MM.1S (cell line): ENCODE measurements around the gene PRKAR2B.

Experiments used
- DNase-seq: peaks from one replicate; pipeline ENCODE4 v3.0.0-alpha.2; 2015
- H2AFZ ChIP-seq: fragments of 300-600 bp; sonication (generic); 2 replicates; pipeline ENCODE4 v1.6.0; 2016; ENCODE audit warnings: antibody characterized with exemption, low read length
- H3F3A ChIP-seq: fragments of 300-600 bp; sonication (generic); 2 replicates; pipeline ENCODE4 v1.6.1; 2016; ENCODE audit warnings: mild to moderate bottlenecking, antibody characterized with exemption, low read length, moderate library complexity, mixed read lengths; ENCODE audit not compliant: insufficient read depth
- H3K27ac ChIP-seq: fragments of 300-600 bp; sonication (generic); 2 replicates; pipeline ENCODE4 v1.5.1; 2016; ENCODE audit warnings: mild to moderate bottlenecking, low read length
- H3K27me3 ChIP-seq: fragments of 300-600 bp; sonication (generic); replicated peaks from 2 replicates; pipeline ENCODE4 v1.6.0; 2016; ENCODE audit warnings: low read length; ENCODE audit not compliant: insufficient read depth
- H3K36me3 ChIP-seq: fragments of 300-600 bp; sonication (generic); replicated peaks from 2 replicates; pipeline ENCODE4 v1.6.1; 2016; ENCODE audit warnings: mild to moderate bottlenecking, low read length, mixed read lengths; ENCODE audit not compliant: insufficient read depth
- H3K4me1 ChIP-seq: fragments of 300-600 bp; sonication (generic); 2 replicates; pipeline ENCODE4 v1.6.1; 2016; ENCODE audit warnings: low read length, mixed read lengths
- H3K4me2 ChIP-seq: fragments of 300-600 bp; sonication (generic); 2 replicates; pipeline ENCODE4 v1.6.0; 2016; ENCODE audit warnings: low read depth, low read length
- H3K4me3 ChIP-seq: fragments of 300-600 bp; sonication (generic); 2 replicates; pipeline ENCODE4 v1.5.1; 2016; ENCODE audit warnings: low read length, mixed read lengths
- H3K79me2 ChIP-seq: fragments of 300-600 bp; sonication (generic); 2 replicates; pipeline ENCODE4 v1.6.1; 2016; ENCODE audit warnings: mixed run types, low read length, mixed read lengths
- H3K9ac ChIP-seq: fragments of 300-600 bp; sonication (generic); 2 replicates; pipeline ENCODE4 v1.6.1; 2016; ENCODE audit warnings: low read length, mixed read lengths
- H3K9me2 ChIP-seq: fragments of 300-600 bp; sonication (generic); replicated peaks from 2 replicates; pipeline ENCODE4 v1.6.1; 2016; ENCODE audit warnings: mild to moderate bottlenecking, low read length, mixed read lengths; ENCODE audit not compliant: insufficient read depth
- H3K9me3 ChIP-seq: fragments of 300-600 bp; sonication (generic); replicated peaks from 2 replicates; pipeline ENCODE4 v1.6.1; 2016; ENCODE audit warnings: mild to moderate bottlenecking, low read length, mixed read lengths; ENCODE audit not compliant: insufficient read depth
- H4K20me1 ChIP-seq: fragments of 300-600 bp; sonication (generic); 2 replicates; pipeline ENCODE4 v1.6.1; 2016; ENCODE audit warnings: mild to moderate bottlenecking, low read length, moderate library complexity, mixed read lengths; ENCODE audit not compliant: insufficient read depth
- CTCF ChIP-seq: fragments of 300-600 bp; sonication (generic); IDR thresholded peaks from 2 replicates; pipeline ENCODE4 v1.5.1; 2016; ENCODE audit warnings: antibody characterized with exemption, low read length, mixed read lengths
- EZH2 ChIP-seq: fragments of 300-600 bp; sonication (generic); optimal IDR thresholded peaks from 2 replicates; pipeline ENCODE3; 2017; ENCODE audit warnings: low read depth, mild to moderate bottlenecking, antibody characterized with exemption, low read length, mixed read lengths
- EZH2phosphoT487 ChIP-seq: fragments of 300-600 bp; sonication (generic); IDR thresholded peaks from 2 replicates; pipeline ENCODE4 v1.6.1; 2018; ENCODE audit warnings: antibody characterized with exemption, low read length

PRKAR2B gene

GRCh38 chr7:107123392-107123791 lies 78.9 kb downstream of the PRKAR2B start:
- no peak for DNase-seq
- no peak overlapping the region for H3K4me2 ChIP-seq
- no peak overlapping the region for H3K9ac ChIP-seq
- H4K20me1 ChIP-seq = no peaks in the 10 kb centered on the region
- no peaks in the 10 kb centered on the region for H3K36me3 ChIP-seq
- no peaks in the 10 kb centered on the region for H3K79me2 ChIP-seq
- TF ChIP-seq EZH2phosphoT487 = no peak
- TF ChIP-seq CTCF = no peak
- no peak for TF ChIP-seq EZH2
- no peak overlapping the region for H3K27ac ChIP-seq
- H3K4me1 ChIP-seq = peaks cover 11% of the 10 kb centered on the region
- peaks cover 16% of the 10 kb centered on the region for H3F3A ChIP-seq
- no peak overlapping the region for H2AFZ ChIP-seq
- H3K4me3 ChIP-seq = no peak overlapping the region
- no peaks in the 10 kb centered on the region for H3K27me3 ChIP-seq
- no peaks in the 10 kb centered on the region for H3K9me3 ChIP-seq
- no peaks in the 10 kb centered on the region for H3K9me2 ChIP-seq

- no peak overlapping the region; the same call in 1 of the 2 replicates for H3K27ac ChIP-seq
- H3K4me1 ChIP-seq = peaks cover 11% of the 10 kb centered on the region
- no peaks in the 10 kb centered on the region for H3K36me3 ChIP-seq
- no peak for DNase-seq
- no peak for TF ChIP-seq CTCF
- TF ChIP-seq EZH2 = no peak
- no peak for TF ChIP-seq EZH2phosphoT487
- no peaks in the 10 kb centered on the region for H4K20me1 ChIP-seq
- no peak overlapping the region for H2AFZ ChIP-seq
- no peaks in the 10 kb centered on the region for H3K27me3 ChIP-seq
- H3K9ac ChIP-seq = no peak overlapping the region
- no peak overlapping the region for H3K4me3 ChIP-seq
- H3K9me3 ChIP-seq = no peaks in the 10 kb centered on the region
- peaks cover 16% of the 10 kb centered on the region for H3F3A ChIP-seq
- no peaks in the 10 kb centered on the region for H3K79me2 ChIP-seq
- no peaks in the 10 kb centered on the region for H3K9me2 ChIP-seq
- H3K4me2 ChIP-seq = no peak overlapping the region
Measured at GRCh38 chr7:107125475-107125874, 81.0 kb downstream of the PRKAR2B start.

GRCh38 chr7:107128217-107128616 lies 83.7 kb downstream of the PRKAR2B start:
- Histone ChIP-seq H3F3A (peaks cover 16% of the 10 kb centered on the region), H3K4me2 (no peak overlapping the region), H3K36me3 (no peaks in the 10 kb centered on the region), H3K9me2 (no peaks in the 10 kb centered on the region), H3K9ac (no peak overlapping the region), H3K27me3 (no peaks in the 10 kb centered on the region), H4K20me1 (no peaks in the 10 kb centered on the region), H3K79me2 (no peaks in the 10 kb centered on the region), H3K4me1 (peaks cover 11% of the 10 kb centered on the region), H3K4me3 (no peak overlapping the region), H3K27ac (no peak overlapping the region), H2AFZ (no peak overlapping the region), H3K9me3 (no peaks in the 10 kb centered on the region)
- no peak for DNase-seq
- no peak for TF ChIP-seq EZH2phosphoT487
- TF ChIP-seq EZH2 = no peak
- TF ChIP-seq CTCF = no peak
